ENCODE measurements around the gene RBMY1D.
"Not testable (repeated sequence)": the region's sequence is repeated elsewhere in the genome, so short reads cannot be mapped to it uniquely, and the experiment has no call there.

RBMY1D gene

DNA sequence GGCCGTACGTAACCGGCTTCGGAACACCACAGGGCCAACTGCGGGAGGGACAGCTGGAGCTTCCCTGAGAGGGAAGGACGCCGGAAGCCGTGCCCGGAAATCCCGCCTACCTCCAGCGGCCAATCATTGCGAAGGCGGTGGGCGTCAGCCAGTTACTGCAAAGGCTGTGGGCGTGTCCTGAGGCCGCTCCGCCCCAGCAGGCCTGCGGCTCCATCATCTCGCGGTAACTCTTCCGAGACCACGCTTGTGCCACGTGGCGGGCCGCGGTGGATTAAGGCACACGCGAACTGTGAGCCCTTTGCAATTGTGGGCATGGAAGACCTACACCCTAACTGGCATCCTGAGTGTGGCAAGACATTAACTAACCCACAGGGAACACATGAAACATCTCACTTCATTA is at the start of gene RBMY1D:
TSS of gene RBMY1D (minus strand) at position 101 of the 400 bp plus-strand sequence. CDS start 2,013 bp downstream, outside the sequence.
- not testable (repeated sequence) for DNase-seq (ENCODE audit: low spot score)

DNA sequence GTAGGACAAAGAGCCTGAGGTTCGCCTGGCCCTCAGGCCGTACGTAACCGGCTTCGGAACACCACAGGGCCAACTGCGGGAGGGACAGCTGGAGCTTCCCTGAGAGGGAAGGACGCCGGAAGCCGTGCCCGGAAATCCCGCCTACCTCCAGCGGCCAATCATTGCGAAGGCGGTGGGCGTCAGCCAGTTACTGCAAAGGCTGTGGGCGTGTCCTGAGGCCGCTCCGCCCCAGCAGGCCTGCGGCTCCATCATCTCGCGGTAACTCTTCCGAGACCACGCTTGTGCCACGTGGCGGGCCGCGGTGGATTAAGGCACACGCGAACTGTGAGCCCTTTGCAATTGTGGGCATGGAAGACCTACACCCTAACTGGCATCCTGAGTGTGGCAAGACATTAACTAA is 23.6 kb upstream of the RBMY1D start, which contains the start of gene RBMY1E:
TSS of gene RBMY1E (minus strand) at position 101 of the 400 bp plus-strand sequence. CDS start 1,978 bp downstream, outside the sequence.
- DNase-seq (ENCODE audit: low spot score) = not testable (repeated sequence)

GRCh38 chrY:21869407-21870076 is 24.8 kb downstream of the RBMY1D start:
- not testable (repeated sequence) for DNase-seq (ENCODE audit: low spot score)

DNA sequence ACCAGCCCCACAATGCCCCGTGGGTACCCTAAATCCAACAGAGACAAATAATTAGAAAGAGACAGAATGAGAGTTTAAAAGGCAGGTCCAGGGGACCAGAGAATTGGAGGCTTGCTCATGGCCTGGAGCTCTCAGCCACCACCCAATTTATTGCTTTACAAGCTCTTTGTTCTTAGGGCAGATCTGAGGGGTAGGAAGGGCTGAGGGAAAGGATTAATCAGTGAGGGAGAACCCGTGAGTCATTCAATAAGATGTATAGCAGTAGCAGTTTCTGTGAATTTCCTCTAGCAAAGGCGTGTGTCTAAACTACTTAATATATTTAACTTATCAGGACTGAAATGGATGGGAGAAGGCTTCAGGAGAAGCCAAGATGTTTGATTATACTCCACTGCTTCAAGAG is 48.8 kb downstream of the RBMY1D start:
- no peak for DNase-seq (ENCODE audit: low spot score)

DNA sequence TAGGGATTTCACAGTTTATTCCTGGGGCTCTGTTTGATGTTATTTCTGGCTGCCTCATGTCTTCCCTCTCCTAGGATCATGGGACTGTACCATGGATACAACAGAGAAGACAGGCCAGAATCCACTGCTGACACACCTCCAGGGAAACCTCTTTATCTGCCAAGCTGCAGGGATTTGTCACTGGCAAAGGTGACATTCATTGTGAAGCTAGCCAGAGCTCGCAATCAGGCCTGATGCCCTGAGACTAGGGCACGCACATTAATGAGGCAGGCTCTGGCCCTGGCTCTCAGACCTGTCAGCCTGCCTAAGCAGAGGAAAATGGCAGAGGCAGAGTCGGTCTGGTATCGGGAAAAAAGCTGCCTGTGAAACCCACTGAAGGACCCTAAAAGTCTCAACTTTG is 52.2 kb downstream of the RBMY1D start:
- no peak for DNase-seq (ENCODE audit: low spot score)

DNA sequence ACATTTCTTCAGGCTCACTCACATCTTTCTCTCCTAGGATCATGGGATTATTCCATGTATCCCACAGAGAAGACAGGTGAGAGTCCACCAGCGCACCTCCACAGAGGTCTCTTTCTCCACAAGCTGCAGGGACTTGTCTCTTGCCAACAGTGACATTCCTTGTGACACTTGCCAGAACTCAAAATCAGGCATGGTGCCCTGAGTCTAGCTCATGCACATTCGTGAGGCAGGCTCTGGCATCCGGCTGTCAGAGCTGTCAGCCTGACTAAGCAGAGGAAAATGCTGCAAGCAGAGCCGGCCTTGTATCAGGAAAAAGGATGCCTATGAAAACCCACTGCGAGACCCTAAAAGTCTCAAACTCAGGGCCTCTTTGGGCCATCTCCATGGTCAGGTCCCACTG is 54.8 kb downstream of the RBMY1D start:
- no peak for DNase-seq (ENCODE audit: low spot score)

GRCh38 chrY:21836343-21836742 is 58.0 kb downstream of the RBMY1D start:
- no peak for DNase-seq (ENCODE audit: low spot score)

- no peak for DNase-seq (ENCODE audit: low spot score)
Measured at GRCh38 chrY:21835052-21835451, 59.3 kb downstream of the RBMY1D start.

All from ecto neural progenitor cell (in vitro differentiated cells).